ENCODE data around the gene DNM1L.

DNM1L gene

DNA sequence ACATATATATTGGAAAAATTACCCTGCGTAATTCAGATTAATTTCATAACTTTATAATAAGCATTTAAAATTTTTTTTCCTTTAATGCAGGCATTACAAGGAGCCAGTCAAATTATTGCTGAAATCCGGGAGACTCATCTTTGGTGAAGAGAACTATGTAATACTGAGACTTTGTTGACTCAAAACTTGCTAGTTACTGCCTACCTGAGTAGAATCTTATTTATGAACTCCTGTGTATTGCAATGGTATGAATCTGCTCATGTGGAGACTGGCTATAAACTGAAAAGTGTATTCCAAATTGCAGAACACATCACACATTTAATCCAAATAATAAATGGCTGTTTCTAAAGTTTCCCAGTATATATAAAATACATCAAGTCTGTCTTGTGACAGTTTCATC lies 64.2 kb downstream of the DNM1L start:
- peaks cover 51% of the 10 kb centered on the region for H3K36me3 ChIP-seq (replicated peaks)
- no peaks in the 10 kb centered on the region for H3K27me3 ChIP-seq (replicated peaks)
- H3K4me3 ChIP-seq (ENCODE audit: low read depth, low read length), result no peak overlapping the region
- H3K27ac ChIP-seq, result no peak overlapping the region
- in situ Hi-C loops (cut with HindIII; ENCODE audit: low pct_ligation_motif_present, low sequenced_read_pairs), result no loop called here
- no peak for DNase-seq
- TF ChIP-seq, protein P1, sequence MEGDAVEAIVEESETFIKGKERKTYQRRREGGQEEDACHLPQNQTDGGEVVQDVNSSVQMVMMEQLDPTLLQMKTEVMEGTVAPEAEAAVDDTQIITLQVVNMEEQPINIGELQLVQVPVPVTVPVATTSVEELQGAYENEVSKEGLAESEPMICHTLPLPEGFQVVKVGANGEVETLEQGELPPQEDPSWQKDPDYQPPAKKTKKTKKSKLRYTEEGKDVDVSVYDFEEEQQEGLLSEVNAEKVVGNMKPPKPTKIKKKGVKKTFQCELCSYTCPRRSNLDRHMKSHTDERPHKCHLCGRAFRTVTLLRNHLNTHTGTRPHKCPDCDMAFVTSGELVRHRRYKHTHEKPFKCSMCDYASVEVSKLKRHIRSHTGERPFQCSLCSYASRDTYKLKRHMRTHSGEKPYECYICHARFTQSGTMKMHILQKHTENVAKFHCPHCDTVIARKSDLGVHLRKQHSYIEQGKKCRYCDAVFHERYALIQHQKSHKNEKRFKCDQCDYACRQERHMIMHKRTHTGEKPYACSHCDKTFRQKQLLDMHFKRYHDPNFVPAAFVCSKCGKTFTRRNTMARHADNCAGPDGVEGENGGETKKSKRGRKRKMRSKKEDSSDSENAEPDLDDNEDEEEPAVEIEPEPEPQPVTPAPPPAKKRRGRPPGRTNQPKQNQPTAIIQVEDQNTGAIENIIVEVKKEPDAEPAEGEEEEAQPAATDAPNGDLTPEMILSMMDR (IDR thresholded peaks at IDR 0.05; ENCODE audit: low read depth, low read length, missing control alignments), result no peak

DNA sequence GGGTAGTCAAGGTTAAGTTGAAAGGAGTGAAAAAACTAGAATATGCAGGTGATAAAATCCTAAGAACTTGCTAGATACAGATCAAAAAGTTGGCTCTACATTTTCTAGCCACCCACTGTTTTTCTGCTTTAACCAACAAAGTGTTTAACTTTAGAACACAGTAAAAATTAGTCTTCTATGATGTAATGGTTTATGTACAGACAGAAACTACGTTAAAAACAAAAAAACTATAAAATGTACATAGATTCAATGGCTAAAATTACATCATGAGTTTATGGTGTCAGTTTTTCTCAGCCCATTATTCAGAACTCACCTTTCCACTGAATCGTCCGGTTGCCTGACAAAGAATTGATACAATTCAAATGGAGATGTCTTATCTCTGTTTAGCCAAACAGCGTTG lies 74.5 kb downstream of the DNM1L start:
- DNase-seq, result no peak
- Histone ChIP-seq H3K27me3 (replicated peaks) (no peaks in the 10 kb centered on the region), H3K4me3 (ENCODE audit: low read depth, low read length) (no peak overlapping the region), H3K36me3 (replicated peaks) (peaks cover 34% of the 10 kb centered on the region), H3K27ac (no peak overlapping the region)
- in situ Hi-C loops (cut with HindIII; ENCODE audit: low pct_ligation_motif_present, low sequenced_read_pairs), result no loop called here
- TF ChIP-seq, protein P1 (IDR thresholded peaks at IDR 0.05; ENCODE audit: low read depth, low read length, missing control alignments), result no peak

DNA sequence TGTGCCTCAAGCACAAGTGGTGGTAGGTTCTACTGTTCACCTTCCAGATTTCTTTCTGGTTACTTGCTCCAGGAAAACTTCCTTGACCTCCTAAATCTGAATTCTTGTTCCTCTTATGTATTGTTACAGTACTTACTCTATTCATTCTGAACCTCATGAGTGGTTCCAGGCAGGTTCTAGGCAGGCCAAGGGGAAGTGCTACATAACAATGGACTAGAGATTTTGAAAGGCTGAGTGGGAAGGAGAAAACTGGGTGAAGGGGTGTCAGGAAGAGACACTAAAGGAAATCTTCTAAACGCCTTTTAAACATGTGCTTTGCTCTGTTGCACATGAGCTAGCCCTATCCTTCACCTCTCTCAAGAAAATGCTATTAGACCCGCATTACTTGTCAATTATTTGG lies 75.0 kb downstream of the DNM1L start:
- in situ Hi-C loops (cut with HindIII; ENCODE audit: low pct_ligation_motif_present, low sequenced_read_pairs), result no loop called here
- TF ChIP-seq, protein P1 (IDR thresholded peaks at IDR 0.05; ENCODE audit: low read depth, low read length, missing control alignments), result no peak
- DNase-seq, result no peak
- peak overlapping the region; percentile 96 for H3K27ac ChIP-seq
- H3K4me3 ChIP-seq (ENCODE audit: low read depth, low read length), result peak overlapping the region; percentile 97
- H3K27me3 ChIP-seq (replicated peaks), result no peaks in the 10 kb centered on the region
- peaks cover 30% of the 10 kb centered on the region for H3K36me3 ChIP-seq (replicated peaks)

DNA sequence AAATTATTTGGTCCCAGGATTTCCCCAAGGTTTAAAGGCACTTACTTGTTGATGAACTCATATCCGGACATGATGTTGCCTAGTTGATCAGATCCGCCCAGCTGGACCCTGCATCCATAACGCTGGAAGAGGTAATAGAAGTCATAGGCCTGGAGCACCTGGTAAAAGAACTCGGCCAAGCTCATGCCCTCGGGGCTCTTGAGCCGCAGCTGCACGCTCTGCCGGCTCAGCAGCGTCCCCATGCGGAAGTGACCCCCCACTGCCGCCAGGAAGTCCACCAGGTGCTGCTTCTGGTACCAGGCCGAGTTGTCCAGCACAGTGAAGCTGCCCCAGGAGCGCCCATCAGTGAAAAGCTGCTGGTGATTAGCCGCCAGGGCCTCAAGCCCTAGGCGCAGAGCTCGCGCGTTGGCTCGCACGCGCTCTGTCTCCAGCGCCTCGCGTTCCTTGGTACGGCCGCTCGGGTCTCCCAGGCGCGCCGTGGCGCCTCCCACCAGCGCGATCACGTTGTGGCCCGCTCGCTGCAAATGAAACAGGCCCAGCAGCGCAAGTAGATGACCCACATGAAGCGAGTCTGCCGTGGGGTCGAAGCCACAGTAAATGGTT lies 76.1 kb downstream of the DNM1L start:
- in situ Hi-C loops (cut with HindIII; ENCODE audit: low pct_ligation_motif_present, low sequenced_read_pairs), result no loop called here
- H3K27ac ChIP-seq, result peak overlapping the region; percentile 96
- peaks cover 20% of the 10 kb centered on the region for H3K36me3 ChIP-seq (replicated peaks)
- peak; percentile 66 for DNase-seq
- H3K27me3 ChIP-seq (replicated peaks), result no peaks in the 10 kb centered on the region
- TF ChIP-seq, protein P1 (IDR thresholded peaks at IDR 0.05; ENCODE audit: low read depth, low read length, missing control alignments), result peak; percentile 87
- H3K4me3 ChIP-seq (ENCODE audit: low read depth, low read length), result peak overlapping the region; percentile 97

DNA sequence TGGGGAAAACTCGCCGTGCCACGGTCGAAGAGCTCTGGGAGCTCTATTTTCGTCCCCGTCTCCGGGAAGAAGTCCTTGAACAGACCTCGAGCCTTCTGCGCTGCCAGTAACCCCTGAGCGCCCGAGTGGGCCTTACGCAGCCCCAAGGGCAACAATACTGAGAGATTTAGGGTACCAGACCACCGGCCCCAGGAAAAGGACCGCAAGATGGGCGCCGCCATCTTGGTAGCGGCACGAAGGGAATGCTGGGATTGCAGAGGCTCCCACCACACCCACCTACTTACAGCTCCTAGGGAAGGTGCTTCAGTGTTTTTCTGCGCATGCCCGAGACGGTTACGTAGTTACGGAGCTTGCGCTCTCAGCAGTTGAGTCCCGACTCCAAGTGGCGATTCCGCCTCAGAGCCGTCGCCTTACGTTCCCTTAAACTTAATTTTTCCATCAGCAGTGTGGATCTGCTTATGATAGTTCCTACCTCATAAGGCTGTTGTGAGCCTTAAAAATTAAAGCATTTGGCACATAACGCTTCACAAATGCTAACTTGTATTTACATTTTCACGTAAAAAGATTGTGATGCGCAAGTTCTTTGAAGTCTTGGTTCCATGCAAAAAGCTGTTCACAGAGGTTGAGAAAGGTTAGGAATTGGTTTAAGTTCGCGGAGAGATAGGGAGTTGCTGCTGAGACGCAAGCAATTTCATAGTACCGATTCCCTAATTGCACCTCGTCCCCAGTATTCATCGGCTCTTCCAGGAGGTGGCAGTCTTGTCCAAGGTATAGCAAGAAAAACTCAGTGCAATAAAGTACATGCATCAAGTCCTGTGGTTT lies 76.8 kb downstream of the DNM1L start, which contains the start of gene YARS2:
TSS of gene YARS2 (minus strand) at position 244 of the 822 bp plus-strand sequence. CDS start at position 221, 23 bp downstream.
- Histone ChIP-seq H3K36me3 (replicated peaks) (peaks cover 13% of the 10 kb centered on the region), H3K27me3 (replicated peaks) (no peaks in the 10 kb centered on the region), H3K27ac (peak within 1 kb of the TSS; percentile 96), H3K4me3 (ENCODE audit: low read depth, low read length) (peak within 1 kb of the TSS; percentile 97)
- in situ Hi-C loops (cut with HindIII; ENCODE audit: low pct_ligation_motif_present, low sequenced_read_pairs), result no loop called here
- TF ChIP-seq, protein P1 (IDR thresholded peaks at IDR 0.05; ENCODE audit: low read depth, low read length, missing control alignments), result peak; percentile 84
- peak; percentile 98 for DNase-seq
